H1 (cell line): Measurements from ENCODE around the gene CD84.

Experiments
- CTCF ChIP-seq, 3 experiments: IDR thresholded peaks; 1 replicate in 2 of 3; 2 replicates in 1 of 3; pipeline versions ENCODE4 v1.5.1 to v1.6.1; 2011; ENCODE audit warnings: low read length in 3 of 3, mild to moderate bottlenecking in 3 of 3, inconsistent platforms in 2 of 3, low read depth in 1 of 3, moderate library complexity in 1 of 3; ENCODE audit not compliant: insufficient read depth in 1 of 3; ENCODE audit errors: control extremely low read depth in 1 of 3
- TBP ChIP-seq: IDR thresholded peaks from 2 replicates; pipeline ENCODE4 v1.6.1; 2011; ENCODE audit warnings: low read depth, low read length, improper control_type of control experiment

- TF ChIP-seq TBP = no peak
- no peak for TF ChIP-seq CTCF (IDR thresholded peaks at IDR 0.05; ENCODE audit: control extremely low read depth in 1 of 3, insufficient read depth in 1 of 3, low read depth in 1 of 3, low read length in 3 of 3)
These were observed 28.8 kb upstream of the CD84 start for GRCh38 chr1:160608057-160608456.
